Gastroesophageal sphincter (tissue), 3 donors: ENCODE results near the gene AIG1.

Experiments used
- CTCF ChIP-seq, 4 experiments: fragments of 200-600 bp in 2 of 4; fragments of 450-650 bp in 2 of 4; sonication (generic) in 1 of 4; IDR thresholded peaks; one replicate each; pipeline ENCODE4 v1.5.1; 2017 to 2019; ENCODE audit warnings: antibody characterized with exemption in 4 of 4, mild to moderate bottlenecking in 2 of 4, moderate library complexity in 2 of 4
- EP300 ChIP-seq: sonication (generic); formaldehyde crosslinking; IDR thresholded peaks from one replicate; pipeline ENCODE4 v1.6.1; 2017; ENCODE audit warnings: antibody characterized with exemption, mild to moderate bottlenecking
- POLR2A ChIP-seq, 2 donors: fragments of 450-650 bp; IDR thresholded peaks; one replicate each; pipeline ENCODE4 v1.6.1; 2017; ENCODE audit warnings: antibody characterized with exemption in 2 of 2, mild to moderate bottlenecking in 2 of 2, moderate library complexity in 1 of 2
- POLR2AphosphoS5 ChIP-seq: sonication (generic); formaldehyde crosslinking; IDR thresholded peaks from one replicate; pipeline ENCODE4 v1.6.1; 2017; ENCODE audit warnings: antibody characterized with exemption

- no peak for TF ChIP-seq POLR2A (IDR thresholded peaks at IDR 0.05)
- TF ChIP-seq CTCF (IDR thresholded peaks at IDR 0.05): no peak
- no peak for TF ChIP-seq EP300
- no peak for TF ChIP-seq POLR2AphosphoS5
Measured at GRCh38 chr6:143034689-143035334, 25.9 kb upstream of the AIG1 start.
